ENCODE results near the gene AMBRA1. TPM values are rescaled to one million over a fixed set of nuclear protein-coding genes. Genes with fewer than 3 reads are reported as not detected.

AMBRA1 gene
- total RNA-seq, 2 experiments from 2014 or later = 24.6 to 30.7 TPM

GRCh38 chr11:46477136-46477535 is 116.7 kb downstream of the AMBRA1 start:
- Histone ChIP-seq H3K4me2 (ENCODE audit: low read length) (no peak overlapping the region), H3K9me3 (ENCODE audit: low read length) (no peaks in the 10 kb centered on the region), H3K27ac (ENCODE audit: low read depth, low read length, poor library complexity, severe bottlenecking) (no peak overlapping the region), H3K9me2 (ENCODE audit: insufficient read depth, low read length) (no peaks in the 10 kb centered on the region), H3K4me1 (ENCODE audit: insufficient read depth, low read length, poor library complexity, severe bottlenecking) (no peaks in the 10 kb centered on the region), H3K4me3 (ENCODE audit: low read depth, low read length, poor library complexity, severe bottlenecking) (no peak overlapping the region), H4K20me1 (ENCODE audit: insufficient read depth, low read length) (no peaks in the 10 kb centered on the region), H3K36me3 (ENCODE audit: insufficient read depth, low read length) (no peaks in the 10 kb centered on the region), H2AFZ (ENCODE audit: low read length) (no peak overlapping the region), H3K79me2 (ENCODE audit: insufficient read depth, low read depth, low read length) (no peaks in the 10 kb centered on the region)
- BruUV-seq (replicated peaks) = no TSS peak
- CTCF ChIA-PET (ENCODE audit: unreplicated experiment) = interaction anchor here (0.6 to 1.5 kb wide), 2 partner anchors 13 to 28 kb away, joined by 3 to 7 read pairs; no protein-coding TSS in a partner anchor
- TF ChIP-seq CTCF (conservative IDR thresholded peaks at IDR 0.05; ENCODE audit: low read length) (no peak), EZH2phosphoT487 (IDR thresholded peaks at IDR 0.05; ENCODE audit: borderline replicate concordance, low read depth, low read length) (no peak)
- POLR2A ChIA-PET = interaction anchor here (0.7 to 1.0 kb wide), 6 partner anchors 17 to 438 kb away, joined by 3 to 4 read pairs (median 3); no protein-coding TSS in a partner anchor
- DNase-seq (ENCODE audit: low spot score) = no peak
- intact Hi-C loops (cut with micrococcal nuclease; ENCODE audit: unreplicated experiment) = no loop called here

GRCh38 chr11:46475926-46476545 is 117.8 kb downstream of the AMBRA1 start:
- ChIA-PET POLR2A (interaction anchor here (0.8 kb wide), 1 partner anchor 18 kb away, joined by 4 read pairs; no protein-coding TSS in a partner anchor), CTCF (ENCODE audit: unreplicated experiment) (interaction anchor here (1.0 kb wide), 1 partner anchor 14 kb away, joined by 3 read pairs; no protein-coding TSS in a partner anchor)
- Histone ChIP-seq H3K9me3 (ENCODE audit: low read length) (no peaks in the 10 kb centered on the region), H3K36me3 (ENCODE audit: insufficient read depth, low read length) (no peaks in the 10 kb centered on the region), H3K4me3 (ENCODE audit: low read depth, low read length, poor library complexity, severe bottlenecking) (no peak overlapping the region), H3K27ac (ENCODE audit: low read depth, low read length, poor library complexity, severe bottlenecking) (no peak overlapping the region), H4K20me1 (ENCODE audit: insufficient read depth, low read length) (no peaks in the 10 kb centered on the region), H3K79me2 (ENCODE audit: insufficient read depth, low read depth, low read length) (no peaks in the 10 kb centered on the region), H3K9me2 (ENCODE audit: insufficient read depth, low read length) (no peaks in the 10 kb centered on the region), H2AFZ (ENCODE audit: low read length) (no peak overlapping the region), H3K4me2 (ENCODE audit: low read length) (no peak overlapping the region), H3K4me1 (ENCODE audit: insufficient read depth, low read length, poor library complexity, severe bottlenecking) (no peaks in the 10 kb centered on the region)
- TF ChIP-seq EZH2phosphoT487 (IDR thresholded peaks at IDR 0.05; ENCODE audit: borderline replicate concordance, low read depth, low read length) (no peak), CTCF (conservative IDR thresholded peaks at IDR 0.05; ENCODE audit: low read length) (no peak)
- no TSS peak for BruUV-seq (replicated peaks)
- no peak for DNase-seq (ENCODE audit: low spot score)
- intact Hi-C loops (cut with micrococcal nuclease; ENCODE audit: unreplicated experiment) = no loop called here
